Lower leg skin (tissue), 3 donors: ENCODE data around the gene PNMA8C.
"Not testable (repeated sequence)": the region's sequence is repeated elsewhere in the genome, so short reads cannot be mapped to it uniquely, and the experiment has no call there.

Source experiments
- POLR2A ChIP-seq, 2 donors: fragments of 450-650 bp; IDR thresholded peaks; one replicate each; pipeline ENCODE4 v1.6.1; 2016 to 2017; ENCODE audit warnings: antibody characterized with exemption in 2 of 2, mild to moderate bottlenecking in 1 of 2, moderate library complexity in 1 of 2
- TF ChIP-seq, protein P1 (sequence below), 3 donors: fragments of 450-650 bp; IDR thresholded peaks; one replicate each; pipeline ENCODE4 v1.5.1; 2016; ENCODE audit warnings: antibody characterized with exemption in 3 of 3, mild to moderate bottlenecking in 3 of 3, moderate library complexity in 2 of 3

GRCh38 chr19:46415804-46416709, 12.7 kb downstream of the PNMA8C start:
- not testable (repeated sequence) for TF ChIP-seq POLR2A (IDR thresholded peaks at IDR 0.05)
- TF ChIP-seq, protein P1, sequence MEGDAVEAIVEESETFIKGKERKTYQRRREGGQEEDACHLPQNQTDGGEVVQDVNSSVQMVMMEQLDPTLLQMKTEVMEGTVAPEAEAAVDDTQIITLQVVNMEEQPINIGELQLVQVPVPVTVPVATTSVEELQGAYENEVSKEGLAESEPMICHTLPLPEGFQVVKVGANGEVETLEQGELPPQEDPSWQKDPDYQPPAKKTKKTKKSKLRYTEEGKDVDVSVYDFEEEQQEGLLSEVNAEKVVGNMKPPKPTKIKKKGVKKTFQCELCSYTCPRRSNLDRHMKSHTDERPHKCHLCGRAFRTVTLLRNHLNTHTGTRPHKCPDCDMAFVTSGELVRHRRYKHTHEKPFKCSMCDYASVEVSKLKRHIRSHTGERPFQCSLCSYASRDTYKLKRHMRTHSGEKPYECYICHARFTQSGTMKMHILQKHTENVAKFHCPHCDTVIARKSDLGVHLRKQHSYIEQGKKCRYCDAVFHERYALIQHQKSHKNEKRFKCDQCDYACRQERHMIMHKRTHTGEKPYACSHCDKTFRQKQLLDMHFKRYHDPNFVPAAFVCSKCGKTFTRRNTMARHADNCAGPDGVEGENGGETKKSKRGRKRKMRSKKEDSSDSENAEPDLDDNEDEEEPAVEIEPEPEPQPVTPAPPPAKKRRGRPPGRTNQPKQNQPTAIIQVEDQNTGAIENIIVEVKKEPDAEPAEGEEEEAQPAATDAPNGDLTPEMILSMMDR (IDR thresholded peaks at IDR 0.05) = not testable (repeated sequence)
